GM18519 (cell line): ENCODE results near the gene SVOPL.
"Not testable (repeated sequence)": the region's sequence is repeated elsewhere in the genome, so short reads cannot be mapped to it uniquely, and the experiment has no call there.

ENCODE experiments used
- ATAC-seq: cut with Tn5 transposase; IDR thresholded peaks from one replicate; pipeline ENCODE4 v1.9.1; 2021; ENCODE audit warnings: mild to moderate bottlenecking, moderate library complexity; ENCODE audit not compliant: unreplicated experiment, low FRiP score

SVOPL gene, protein sequence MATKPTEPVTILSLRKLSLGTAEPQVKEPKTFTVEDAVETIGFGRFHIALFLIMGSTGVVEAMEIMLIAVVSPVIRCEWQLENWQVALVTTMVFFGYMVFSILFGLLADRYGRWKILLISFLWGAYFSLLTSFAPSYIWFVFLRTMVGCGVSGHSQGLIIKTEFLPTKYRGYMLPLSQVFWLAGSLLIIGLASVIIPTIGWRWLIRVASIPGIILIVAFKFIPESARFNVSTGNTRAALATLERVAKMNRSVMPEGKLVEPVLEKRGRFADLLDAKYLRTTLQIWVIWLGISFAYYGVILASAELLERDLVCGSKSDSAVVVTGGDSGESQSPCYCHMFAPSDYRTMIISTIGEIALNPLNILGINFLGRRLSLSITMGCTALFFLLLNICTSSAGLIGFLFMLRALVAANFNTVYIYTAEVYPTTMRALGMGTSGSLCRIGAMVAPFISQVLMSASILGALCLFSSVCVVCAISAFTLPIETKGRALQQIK

GRCh38 chr7:138700857-138701536 is at the start of gene SVOPL:
Gene SVOPL (minus strand): TSS chr7:138701362. CDS start chr7:138679045, 22,317 bp downstream.
- ATAC-seq: no peak

DNA sequence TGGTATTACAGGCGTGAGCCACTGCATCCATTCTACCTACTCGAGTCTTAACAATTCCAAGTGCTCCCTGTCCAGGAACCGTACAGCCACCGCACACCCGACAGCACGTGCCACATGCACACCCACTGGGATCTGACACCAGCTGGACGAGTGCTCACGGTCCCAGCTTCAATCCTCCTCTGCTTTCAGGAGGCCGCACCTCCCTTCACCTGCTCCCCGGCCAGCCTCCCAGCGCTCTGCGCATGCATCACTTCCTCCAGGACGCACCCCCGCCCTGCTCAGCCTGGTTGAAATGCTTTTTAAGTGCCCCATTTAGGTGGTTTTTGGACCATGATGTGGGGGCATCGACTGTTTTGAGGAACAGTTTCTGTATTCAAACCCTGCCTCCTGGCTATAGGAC is 49.3 kb upstream of the SVOPL start:
- ATAC-seq: no peak

GRCh38 chr7:138749960-138750359 is 48.8 kb upstream of the SVOPL start:
- ATAC-seq: no peak

DNA sequence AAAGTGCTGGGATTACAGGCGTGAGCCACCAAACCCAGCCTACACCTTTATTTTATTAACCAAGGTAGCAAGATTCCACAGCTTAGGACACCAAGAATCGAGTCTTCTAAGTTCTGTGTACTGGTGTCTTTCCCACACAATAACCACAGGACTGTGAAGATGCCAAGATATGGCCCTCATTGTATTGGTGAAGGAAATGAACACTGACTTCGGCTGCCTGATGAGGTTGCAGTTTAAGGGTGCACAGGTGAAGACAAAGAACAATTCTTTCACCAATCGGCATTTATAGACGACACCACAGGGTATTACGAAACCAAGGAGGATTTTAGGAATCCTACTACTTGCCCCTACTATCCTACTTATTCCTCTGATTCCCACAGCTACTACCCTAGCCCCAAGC is 47.5 kb upstream of the SVOPL start:
- no peak for ATAC-seq

DNA sequence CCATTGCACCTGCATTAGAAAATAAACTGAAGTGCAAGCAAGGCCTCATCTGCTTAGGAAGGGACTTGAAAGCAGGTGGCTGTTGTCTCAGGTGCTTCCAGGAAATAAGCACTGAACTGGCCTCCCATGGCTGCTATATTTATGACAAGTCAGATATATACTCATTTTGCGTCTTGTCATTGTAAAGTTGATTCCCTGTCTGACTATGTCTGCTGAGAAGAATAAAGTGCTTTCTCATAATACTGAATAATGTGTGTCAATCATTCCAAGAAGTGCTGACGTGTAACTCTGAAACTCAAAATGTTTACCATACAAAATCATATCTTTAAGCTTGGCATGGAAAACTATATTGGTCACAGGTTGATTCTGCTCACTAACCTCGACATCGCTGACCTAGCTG is 44.9 kb upstream of the SVOPL start:
- ATAC-seq: no peak

DNA sequence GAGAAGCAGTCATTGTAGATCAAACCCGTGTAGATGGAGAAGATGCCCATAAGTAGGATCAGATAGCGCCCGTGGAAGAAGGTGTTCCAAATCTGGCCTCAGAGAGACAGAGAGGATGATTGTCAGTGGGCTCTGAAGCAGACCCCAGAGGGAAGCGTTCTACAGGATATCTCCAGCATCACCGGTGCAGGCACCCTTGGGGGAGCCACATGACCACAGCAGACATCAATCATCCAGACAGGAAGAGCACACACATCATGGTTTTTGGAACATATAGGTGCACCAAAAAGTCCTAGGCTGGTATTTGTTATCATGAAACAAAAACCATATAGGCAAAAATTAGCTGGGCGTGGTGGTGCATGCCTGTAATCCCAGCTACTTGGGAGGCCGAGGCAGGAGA is 44.0 kb upstream of the SVOPL start:
- no peak for ATAC-seq

DNA sequence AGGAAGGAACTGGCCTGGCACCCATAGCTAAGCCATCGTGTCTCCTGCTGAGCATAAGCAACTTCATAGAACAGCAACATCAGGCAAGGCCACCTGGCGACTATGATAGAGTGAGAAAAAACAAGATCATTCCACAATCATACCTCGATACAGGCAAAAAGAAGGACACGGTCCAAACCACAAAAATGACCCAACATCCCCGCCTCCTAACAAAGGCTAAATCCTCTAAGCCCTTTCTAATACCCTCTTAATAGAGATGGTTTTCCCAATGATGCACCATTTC is 40.2 kb upstream of the SVOPL start:
- no peak for ATAC-seq

GRCh38 chr7:138739859-138740258 is 38.7 kb upstream of the SVOPL start:
- ATAC-seq: no peak

DNA sequence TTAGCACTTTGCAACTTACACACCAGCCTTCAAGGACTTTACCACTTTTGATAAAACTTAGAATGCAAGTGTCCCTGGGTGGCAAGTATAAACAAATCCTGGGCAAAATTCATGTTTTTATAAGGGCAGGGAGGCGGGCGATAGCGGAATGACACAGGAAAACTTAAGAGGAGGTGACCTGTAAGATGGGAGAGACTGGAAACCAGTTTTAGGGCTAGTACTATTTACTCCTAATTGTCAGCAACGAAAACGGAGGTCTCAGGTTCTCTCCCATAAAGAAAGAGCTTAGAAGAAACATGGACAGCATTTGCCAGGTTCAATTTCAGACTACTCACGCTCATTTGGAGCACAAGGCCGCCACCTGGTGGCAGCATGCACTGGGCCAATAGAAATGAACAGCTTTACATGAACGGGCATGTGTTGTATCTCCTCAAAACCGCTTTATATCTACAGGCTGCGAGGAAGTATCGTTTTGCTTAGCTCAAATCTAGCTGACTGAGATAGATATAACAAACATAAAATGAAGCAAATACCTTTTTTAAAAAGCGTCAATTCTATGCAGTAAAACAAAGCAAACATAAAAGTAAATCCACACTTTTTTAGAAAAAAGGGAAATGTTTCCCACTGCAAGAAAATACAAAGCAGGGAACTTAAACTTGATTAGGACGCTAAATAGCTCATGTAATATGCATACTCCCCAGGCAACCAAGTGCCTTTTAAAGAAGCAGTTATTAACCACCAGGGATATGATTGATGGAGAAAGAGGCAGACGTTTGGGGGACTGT is 37.6 kb upstream of the SVOPL start:
- ATAC-seq: peak; percentile 95

GRCh38 chr7:138738114-138738513 is 37.0 kb upstream of the SVOPL start:
- no peak for ATAC-seq

DNA sequence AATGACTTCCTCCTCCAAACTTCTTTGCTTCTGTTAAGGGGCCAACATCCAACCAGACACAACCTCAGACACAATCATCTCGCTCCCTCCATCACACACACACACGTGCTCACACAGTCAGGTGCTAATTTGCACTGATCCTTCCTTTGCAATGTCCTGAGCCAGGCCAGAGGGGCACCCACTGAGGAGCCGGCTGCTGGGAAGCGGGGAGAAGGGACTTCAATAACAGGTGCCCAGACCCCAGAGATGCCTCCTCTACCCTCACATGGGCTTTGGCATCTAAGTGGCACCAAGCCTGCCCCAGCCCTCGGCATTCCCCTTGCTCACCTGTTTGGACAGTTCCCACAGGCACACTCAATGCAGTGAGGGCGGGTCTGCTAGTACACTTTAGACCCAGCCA is 34.2 kb upstream of the SVOPL start:
- ATAC-seq: no peak

DNA sequence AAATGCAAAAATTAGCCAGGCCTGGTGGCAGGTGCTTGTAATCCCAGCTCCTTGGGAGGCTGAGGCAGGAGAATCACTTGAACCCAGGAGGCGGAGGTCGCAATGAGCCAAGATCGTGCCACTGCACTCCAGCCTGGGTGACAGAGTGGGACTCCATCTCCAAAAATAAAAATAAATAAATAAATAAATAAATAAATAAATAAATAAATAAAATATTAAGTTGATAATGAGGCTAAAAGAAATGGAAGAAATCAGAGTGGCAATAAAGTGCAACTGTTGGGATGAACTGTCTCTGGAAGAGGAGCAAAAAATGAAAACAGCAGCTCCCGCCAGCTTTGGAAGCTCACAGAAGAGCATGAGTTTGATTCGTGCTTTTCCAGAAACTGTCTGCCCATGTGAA is 30.6 kb upstream of the SVOPL start:
- ATAC-seq: not testable (repeated sequence)

DNA sequence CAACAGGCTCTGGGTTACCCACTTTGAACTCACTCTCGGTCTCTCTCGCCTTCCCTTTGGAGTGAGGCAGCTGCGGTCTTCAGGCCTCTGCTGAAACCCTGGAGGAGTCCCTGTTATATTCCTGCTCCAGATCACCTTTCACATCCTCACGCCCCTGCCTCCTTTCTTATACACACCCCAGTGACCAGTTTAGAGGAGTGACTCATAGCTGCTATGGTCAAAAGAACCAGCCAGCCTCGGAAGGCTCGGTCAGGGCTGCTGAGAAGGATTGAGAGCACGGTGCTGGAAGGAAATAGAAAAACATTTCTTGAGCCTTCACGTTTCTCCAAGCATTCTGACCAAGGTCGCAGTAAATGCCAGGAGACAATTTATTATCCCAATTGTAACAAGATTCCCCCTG is 28.3 kb upstream of the SVOPL start:
- ATAC-seq: no peak

DNA sequence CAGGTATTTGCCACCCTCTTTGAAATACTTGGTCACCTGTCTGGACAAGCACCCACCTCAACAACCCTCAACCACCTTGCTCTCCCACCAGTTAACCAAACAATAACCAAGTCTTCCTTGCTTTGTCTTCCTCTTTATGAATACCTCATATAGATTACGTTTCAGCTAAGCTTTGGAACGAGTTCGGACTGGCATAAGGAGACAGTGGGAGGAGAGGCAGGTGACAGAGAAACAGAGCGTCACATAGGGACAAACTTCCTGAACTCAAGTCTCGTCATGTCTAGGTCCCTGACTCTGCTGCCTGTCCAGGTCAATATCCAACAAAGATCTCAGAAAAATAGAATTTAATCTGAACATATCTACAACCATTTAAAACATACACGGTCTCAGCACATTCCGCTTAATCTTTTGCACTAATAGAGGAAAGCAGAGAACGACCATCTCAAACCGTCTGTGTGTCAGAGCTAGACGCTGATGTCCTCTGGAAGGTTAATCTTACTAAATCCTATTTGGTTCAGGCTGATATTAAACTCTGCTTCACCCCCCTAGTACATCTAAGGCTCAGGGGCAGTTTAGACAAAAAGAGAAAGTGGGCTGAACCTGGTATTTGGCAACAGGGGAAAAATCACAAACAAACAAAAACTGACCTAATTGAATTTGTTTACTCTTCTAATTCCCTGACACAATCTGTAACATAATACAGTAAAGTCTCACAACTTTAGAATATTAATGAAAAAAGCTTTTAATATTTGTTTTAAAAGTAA is 26.4 kb upstream of the SVOPL start:
- no peak for ATAC-seq

DNA sequence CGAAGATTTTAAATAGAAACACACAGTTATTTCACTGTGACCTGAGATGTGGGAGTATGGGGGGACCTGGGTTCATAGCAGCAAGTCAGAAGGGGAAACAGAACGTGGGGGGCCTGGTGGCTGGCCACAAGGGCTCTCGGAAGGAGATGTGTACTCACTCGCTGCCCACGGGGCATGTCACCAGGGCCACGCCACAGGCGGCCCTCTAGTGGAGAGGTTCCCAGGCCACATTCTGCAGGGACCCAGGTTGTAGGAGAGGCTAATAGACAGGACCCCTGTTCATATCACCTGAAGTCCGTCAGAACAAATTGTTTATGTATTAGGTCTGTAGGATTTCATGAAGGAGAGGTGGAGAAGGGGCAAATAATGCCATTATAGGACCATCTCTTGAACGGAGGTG is 25.1 kb upstream of the SVOPL start:
- no peak for ATAC-seq

GRCh38 chr7:138720286-138720685 is 19.1 kb upstream of the SVOPL start:
- ATAC-seq: no peak

DNA sequence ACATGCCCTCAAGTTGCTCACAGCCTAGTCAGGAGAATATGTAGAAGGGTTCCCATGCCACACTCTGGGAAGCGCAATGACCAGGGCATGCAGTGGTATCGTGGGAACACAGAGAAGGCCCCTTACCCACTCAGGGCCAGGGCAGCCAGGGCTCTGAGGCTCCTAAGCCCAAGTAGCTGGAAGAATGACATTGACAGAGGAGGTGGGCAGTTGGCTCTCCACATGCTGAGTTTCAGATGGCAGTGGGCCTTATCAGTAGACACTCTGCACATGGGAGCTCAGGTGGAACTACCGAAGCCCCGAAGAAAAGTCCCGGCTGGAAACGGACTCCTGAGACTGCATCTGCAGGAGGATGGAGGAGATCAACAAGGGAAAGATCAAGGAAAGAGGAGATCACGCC is 15.7 kb upstream of the SVOPL start:
- ATAC-seq: no peak

DNA sequence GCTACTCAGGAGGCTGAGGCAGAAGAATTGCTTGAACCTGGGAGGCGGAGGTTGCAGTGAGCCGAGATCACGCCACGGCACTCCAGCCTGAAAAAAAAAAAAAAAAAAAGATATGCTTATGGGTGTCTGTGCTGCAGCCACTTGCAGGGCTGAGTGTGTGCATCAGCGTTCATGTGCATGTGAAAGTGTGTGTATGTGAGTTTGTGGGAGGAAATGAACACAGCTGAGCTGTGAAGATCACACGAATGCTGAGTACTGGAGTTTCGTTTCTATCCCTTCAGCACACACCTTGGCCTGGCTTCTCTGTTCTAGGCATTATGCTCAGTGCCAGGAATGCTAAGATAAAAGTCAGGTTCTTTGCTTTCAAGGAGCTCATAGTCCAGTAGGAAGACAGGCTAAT is 12.0 kb upstream of the SVOPL start:
- ATAC-seq: no peak

DNA sequence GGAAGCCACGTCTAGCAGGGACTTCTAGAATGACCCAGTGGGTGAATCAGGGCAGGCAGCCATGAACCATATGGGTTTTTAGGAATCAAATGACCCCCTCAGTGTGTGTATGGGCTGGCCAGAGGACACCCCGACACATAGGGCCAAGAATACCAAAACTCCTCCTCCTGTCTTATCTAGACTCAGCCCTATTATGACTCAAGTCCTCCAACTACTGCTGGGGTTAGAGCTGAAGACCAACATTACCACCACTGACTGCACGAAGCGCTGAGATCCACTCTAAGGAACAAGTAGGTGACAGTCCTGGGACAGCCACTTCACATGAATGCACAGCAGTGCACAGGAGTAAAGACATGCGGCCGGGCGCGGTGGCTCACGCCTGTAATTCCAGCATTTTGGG is 11.5 kb upstream of the SVOPL start:
- ATAC-seq: no peak

DNA sequence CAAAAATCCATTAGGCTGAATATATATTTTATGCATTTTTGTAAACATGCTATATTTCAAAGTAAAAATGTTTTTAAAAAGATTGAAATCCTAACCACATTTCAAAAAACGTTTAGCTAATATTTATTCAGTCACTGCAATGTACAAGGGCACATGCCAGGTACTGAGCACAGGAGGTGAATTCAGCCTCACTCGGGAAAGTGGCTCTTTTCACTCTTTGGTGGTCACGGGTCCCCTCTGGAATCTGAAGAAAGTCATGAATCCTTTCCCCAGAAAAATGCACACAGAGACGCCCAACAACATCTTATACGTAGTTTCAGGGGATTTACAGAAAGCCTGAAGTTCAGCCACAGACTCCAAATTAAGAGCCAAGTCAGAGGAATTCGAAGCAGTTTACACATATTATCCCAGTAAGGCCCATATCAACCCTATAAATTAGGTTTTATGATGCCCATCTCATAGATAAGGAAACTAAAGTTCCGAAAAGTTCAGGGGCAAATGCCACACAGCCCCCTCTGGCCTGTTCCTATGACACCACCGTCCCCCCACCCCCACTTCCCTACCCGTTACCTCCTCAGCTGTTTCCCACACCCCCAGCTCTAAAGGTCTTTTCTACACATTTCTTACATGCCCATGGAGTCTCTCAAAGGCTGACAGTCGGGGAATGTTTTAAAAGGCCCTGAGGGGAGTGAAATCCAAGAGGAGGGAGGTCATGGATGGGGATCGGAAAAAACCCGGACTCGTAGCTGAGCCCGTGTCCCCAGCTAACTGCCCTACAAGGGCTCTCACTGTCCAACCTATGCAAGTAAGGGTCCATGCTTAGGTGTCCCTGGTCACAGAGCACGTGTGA is 9.6 kb upstream of the SVOPL start:
- ATAC-seq: no peak
